Measurements from ENCODE around the gene PKN2. TPM values are rescaled to one million over a fixed set of nuclear protein-coding genes. Genes with fewer than 3 reads are reported as not detected.

Gene PKN2
- total and polyA plus RNA-seq, 2 experiments from 2014 or later, result 14.6 to 29.4 TPM

DNA sequence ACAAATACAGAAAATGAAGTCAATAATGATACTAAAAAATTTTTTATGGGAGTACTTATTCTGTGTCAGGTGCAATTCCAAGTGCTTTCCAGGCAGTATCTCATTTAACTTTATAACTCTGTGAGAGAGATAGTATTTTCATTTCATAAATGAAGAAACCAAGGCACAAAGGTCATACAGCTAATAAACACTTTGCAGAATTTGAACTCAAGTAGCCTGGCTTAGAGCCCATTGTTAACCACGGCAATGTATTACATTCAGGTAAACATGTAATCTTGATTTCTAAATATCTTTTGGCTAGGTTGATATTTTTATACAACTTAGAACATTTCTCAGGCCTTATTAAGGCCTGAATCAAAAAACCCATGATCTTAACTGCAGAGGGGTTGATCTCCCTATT is 28.9 kb upstream of the PKN2 start (continued):
- TF ChIP-seq, protein P1, sequence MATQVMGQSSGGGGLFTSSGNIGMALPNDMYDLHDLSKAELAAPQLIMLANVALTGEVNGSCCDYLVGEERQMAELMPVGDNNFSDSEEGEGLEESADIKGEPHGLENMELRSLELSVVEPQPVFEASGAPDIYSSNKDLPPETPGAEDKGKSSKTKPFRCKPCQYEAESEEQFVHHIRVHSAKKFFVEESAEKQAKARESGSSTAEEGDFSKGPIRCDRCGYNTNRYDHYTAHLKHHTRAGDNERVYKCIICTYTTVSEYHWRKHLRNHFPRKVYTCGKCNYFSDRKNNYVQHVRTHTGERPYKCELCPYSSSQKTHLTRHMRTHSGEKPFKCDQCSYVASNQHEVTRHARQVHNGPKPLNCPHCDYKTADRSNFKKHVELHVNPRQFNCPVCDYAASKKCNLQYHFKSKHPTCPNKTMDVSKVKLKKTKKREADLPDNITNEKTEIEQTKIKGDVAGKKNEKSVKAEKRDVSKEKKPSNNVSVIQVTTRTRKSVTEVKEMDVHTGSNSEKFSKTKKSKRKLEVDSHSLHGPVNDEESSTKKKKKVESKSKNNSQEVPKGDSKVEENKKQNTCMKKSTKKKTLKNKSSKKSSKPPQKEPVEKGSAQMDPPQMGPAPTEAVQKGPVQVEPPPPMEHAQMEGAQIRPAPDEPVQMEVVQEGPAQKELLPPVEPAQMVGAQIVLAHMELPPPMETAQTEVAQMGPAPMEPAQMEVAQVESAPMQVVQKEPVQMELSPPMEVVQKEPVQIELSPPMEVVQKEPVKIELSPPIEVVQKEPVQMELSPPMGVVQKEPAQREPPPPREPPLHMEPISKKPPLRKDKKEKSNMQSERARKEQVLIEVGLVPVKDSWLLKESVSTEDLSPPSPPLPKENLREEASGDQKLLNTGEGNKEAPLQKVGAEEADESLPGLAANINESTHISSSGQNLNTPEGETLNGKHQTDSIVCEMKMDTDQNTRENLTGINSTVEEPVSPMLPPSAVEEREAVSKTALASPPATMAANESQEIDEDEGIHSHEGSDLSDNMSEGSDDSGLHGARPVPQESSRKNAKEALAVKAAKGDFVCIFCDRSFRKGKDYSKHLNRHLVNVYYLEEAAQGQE (IDR thresholded peaks at IDR 0.05; ENCODE audit: unreplicated experiment), result no peak
- no peak for TF ChIP-seq ZNF114 (CRISPR knock-in tag; IDR thresholded peaks at IDR 0.05)
- TF ChIP-seq, protein P2, sequence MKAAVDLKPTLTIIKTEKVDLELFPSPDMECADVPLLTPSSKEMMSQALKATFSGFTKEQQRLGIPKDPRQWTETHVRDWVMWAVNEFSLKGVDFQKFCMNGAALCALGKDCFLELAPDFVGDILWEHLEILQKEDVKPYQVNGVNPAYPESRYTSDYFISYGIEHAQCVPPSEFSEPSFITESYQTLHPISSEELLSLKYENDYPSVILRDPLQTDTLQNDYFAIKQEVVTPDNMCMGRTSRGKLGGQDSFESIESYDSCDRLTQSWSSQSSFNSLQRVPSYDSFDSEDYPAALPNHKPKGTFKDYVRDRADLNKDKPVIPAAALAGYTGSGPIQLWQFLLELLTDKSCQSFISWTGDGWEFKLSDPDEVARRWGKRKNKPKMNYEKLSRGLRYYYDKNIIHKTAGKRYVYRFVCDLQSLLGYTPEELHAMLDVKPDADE (IDR thresholded peaks at IDR 0.05), result no peak
- no peak for TF ChIP-seq JUNB (IDR thresholded peaks at IDR 0.05; ENCODE audit: unreplicated experiment)
- TF ChIP-seq, protein P3, sequence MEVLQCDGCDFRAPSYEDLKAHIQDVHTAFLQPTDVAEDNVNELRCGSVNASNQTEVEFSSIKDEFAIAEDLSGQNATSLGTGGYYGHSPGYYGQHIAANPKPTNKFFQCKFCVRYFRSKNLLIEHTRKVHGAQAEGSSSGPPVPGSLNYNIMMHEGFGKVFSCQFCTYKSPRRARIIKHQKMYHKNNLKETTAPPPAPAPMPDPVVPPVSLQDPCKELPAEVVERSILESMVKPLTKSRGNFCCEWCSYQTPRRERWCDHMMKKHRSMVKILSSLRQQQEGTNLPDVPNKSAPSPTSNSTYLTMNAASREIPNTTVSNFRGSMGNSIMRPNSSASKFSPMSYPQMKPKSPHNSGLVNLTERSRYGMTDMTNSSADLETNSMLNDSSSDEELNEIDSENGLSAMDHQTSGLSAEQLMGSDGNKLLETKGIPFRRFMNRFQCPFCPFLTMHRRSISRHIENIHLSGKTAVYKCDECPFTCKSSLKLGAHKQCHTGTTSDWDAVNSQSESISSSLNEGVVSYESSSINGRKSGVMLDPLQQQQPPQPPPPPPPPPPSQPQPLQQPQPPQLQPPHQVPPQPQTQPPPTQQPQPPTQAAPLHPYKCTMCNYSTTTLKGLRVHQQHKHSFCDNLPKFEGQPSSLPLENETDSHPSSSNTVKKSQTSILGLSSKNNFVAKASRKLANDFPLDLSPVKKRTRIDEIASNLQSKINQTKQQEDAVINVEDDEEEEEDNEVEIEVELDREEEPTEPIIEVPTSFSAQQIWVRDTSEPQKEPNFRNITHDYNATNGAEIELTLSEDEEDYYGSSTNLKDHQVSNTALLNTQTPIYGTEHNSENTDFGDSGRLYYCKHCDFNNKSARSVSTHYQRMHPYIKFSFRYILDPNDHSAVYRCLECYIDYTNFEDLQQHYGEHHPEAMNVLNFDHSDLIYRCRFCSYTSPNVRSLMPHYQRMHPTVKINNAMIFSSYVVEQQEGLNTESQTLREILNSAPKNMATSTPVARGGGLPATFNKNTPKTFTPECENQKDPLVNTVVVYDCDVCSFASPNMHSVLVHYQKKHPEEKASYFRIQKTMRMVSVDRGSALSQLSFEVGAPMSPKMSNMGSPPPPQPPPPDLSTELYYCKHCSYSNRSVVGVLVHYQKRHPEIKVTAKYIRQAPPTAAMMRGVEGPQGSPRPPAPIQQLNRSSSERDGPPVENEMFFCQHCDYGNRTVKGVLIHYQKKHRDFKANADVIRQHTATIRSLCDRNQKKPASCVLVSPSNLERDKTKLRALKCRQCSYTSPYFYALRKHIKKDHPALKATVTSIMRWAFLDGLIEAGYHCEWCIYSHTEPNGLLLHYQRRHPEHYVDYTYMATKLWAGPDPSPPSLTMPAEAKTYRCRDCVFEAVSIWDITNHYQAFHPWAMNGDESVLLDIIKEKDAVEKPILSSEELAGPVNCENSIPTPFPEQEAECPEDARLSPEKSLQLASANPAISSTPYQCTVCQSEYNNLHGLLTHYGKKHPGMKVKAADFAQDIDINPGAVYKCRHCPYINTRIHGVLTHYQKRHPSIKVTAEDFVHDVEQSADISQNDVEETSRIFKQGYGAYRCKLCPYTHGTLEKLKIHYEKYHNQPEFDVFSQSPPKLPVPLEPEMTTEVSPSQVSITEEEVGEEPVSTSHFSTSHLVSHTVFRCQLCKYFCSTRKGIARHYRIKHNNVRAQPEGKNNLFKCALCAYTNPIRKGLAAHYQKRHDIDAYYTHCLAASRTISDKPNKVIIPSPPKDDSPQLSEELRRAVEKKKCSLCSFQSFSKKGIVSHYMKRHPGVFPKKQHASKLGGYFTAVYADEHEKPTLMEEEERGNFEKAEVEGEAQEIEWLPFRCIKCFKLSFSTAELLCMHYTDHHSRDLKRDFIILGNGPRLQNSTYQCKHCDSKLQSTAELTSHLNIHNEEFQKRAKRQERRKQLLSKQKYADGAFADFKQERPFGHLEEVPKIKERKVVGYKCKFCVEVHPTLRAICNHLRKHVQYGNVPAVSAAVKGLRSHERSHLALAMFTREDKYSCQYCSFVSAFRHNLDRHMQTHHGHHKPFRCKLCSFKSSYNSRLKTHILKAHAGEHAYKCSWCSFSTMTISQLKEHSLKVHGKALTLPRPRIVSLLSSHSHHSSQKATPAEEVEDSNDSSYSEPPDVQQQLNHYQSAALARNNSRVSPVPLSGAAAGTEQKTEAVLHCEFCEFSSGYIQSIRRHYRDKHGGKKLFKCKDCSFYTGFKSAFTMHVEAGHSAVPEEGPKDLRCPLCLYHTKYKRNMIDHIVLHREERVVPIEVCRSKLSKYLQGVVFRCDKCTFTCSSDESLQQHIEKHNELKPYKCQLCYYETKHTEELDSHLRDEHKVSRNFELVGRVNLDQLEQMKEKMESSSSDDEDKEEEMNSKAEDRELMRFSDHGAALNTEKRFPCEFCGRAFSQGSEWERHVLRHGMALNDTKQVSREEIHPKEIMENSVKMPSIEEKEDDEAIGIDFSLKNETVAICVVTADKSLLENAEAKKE (CRISPR knock-in tag; IDR thresholded peaks at IDR 0.05), result no peak
- TF ChIP-seq NANOG (IDR thresholded peaks at IDR 0.05; ENCODE audit: borderline replicate concordance), result no peak

Measured in GM23338 (cell line).